Lung (tissue), 12 donors: Measurements from ENCODE around the gene RNF11. TPM values are rescaled to one million over a fixed set of nuclear protein-coding genes. Genes with fewer than 3 reads are reported as not detected.

Experiments
- ATAC-seq: fragments of 200-7000 bp; cut with Tn5 transposase; one replicate; pipeline ENCODE4 v1.9.1; 2020; ENCODE audit warnings: moderate number of reproducible peaks; ENCODE audit not compliant: insufficient read depth, low FRiP score
- DNase-seq, 3 donors: peaks; one replicate each; pipeline ENCODE4 v3.0.0-alpha.2; 2013 to 2017
- H3K27ac ChIP-seq, 2 donors: one replicate each; pipeline ENCODE4 v1.5.1; 2013; ENCODE audit warnings: mild to moderate bottlenecking in 2 of 2, moderate library complexity in 2 of 2, control low read depth in 1 of 2, inconsistent platforms in 1 of 2, low read depth in 1 of 2, low read length in 1 of 2
- H3K27me3 ChIP-seq, 3 donors: one replicate each; pipeline ENCODE4 v1.5.1; 2013; ENCODE audit warnings: low read length in 2 of 3; ENCODE audit not compliant: control insufficient read depth in 3 of 3, insufficient read depth in 3 of 3
- H3K36me3 ChIP-seq, 4 donors: one replicate each; pipeline ENCODE4 v1.5.1; 2013; ENCODE audit warnings: low read length in 4 of 4, mild to moderate bottlenecking in 1 of 4, moderate library complexity in 1 of 4; ENCODE audit not compliant: control insufficient read depth in 4 of 4, insufficient read depth in 4 of 4
- H3K4me1 ChIP-seq, 5 donors: one replicate each; pipeline ENCODE4 v1.5.1; 2013; ENCODE audit warnings: low read length in 5 of 5, mild to moderate bottlenecking in 2 of 5, moderate library complexity in 1 of 5; ENCODE audit not compliant: control insufficient read depth in 5 of 5, insufficient read depth in 5 of 5
- H3K4me3 ChIP-seq: one replicate; pipeline ENCODE4 v1.5.1; 2013; ENCODE audit warnings: mild to moderate bottlenecking, control low read depth, moderate library complexity
- H3K9ac ChIP-seq, 2 donors: one replicate each; pipeline ENCODE4 v1.5.1; 2013; ENCODE audit warnings: low read length in 2 of 2, control low read depth in 1 of 2; ENCODE audit not compliant: insufficient read depth in 1 of 2
- H3K9me3 ChIP-seq, 4 donors: one replicate each; pipeline ENCODE4 v1.5.1; 2013; ENCODE audit warnings: low read length in 3 of 4, mild to moderate bottlenecking in 1 of 4, moderate library complexity in 1 of 4; ENCODE audit not compliant: control insufficient read depth in 4 of 4, insufficient read depth in 3 of 4
- CTCF ChIP-seq: IDR thresholded peaks from 2 replicates; pipeline ENCODE4 v1.5.1; 2012; ENCODE audit warnings: mild to moderate bottlenecking; ENCODE audit errors: control extremely low read depth, extremely low read depth
- WGBS, 2 donors: extraction: QIAGEN DNeasy Blood & Tissue Kit; methylation state at CpG; one replicate each; pipeline ENCODE4 v1.1.7; 2013; 5-methylcytosine and 5-hydroxymethylcytosine counted together
- polyA plus RNA-seq, 2 donors: library from polyadenylated mRNA; stranded (reverse); fragments of 200-250 nt; gene quantifications; one replicate each; pipeline ENCODE4 v1.2.1, GENCODE V29; 2013
- total RNA-seq, 2 donors: library from RNA; depleted of rRNA in 1 of 2; stranded (reverse); fragments of >200 nt in 1 of 2; gene quantifications; one replicate each; pipeline ENCODE4 v1.2.1, GENCODE V29; 2014 to 2021
- donor health status: control.
- donor health status: control.
- donor health status: Bipolar disorder and iron deficiency.
- donor health status: healthy.
- donor health status: DM: yes; HTN: yes; CAD: no.

The RNF11 gene
- total and polyA plus RNA-seq, 4 donors, result 36.6 to 149 (median 71.4) TPM

GRCh38 chr1:51266791-51267190, 30.7 kb downstream of the RNF11 start:
- WGBS, 2 donors, result 98 to 99% methylated on average over 4 of the region's 4 CpGs
- Histone ChIP-seq H3K9ac (no peak overlapping the region), H3K4me3 (no peak overlapping the region), H3K27ac (no peak overlapping the region), H3K4me1 (peaks cover 0 to 38% (median 7%) of the 10 kb centered on the region in 5 donors), H3K27me3 (no peaks in the 10 kb centered on the region), H3K36me3 (peaks cover 2 to 8% (median 5%) of the 10 kb centered on the region in 4 donors), H3K9me3 (no peaks in the 10 kb centered on the region)
- no peak for DNase-seq
- TF ChIP-seq CTCF, result no peak
- no peak for ATAC-seq

GRCh38 chr1:51268634-51269033, 32.6 kb downstream of the RNF11 start:
- Histone ChIP-seq H3K4me1 (peaks cover 0 to 29% (median 4%) of the 10 kb centered on the region in 5 donors), H3K4me3 (no peak overlapping the region), H3K9ac (no peak overlapping the region), H3K9me3 (no peaks in the 10 kb centered on the region), H3K36me3 (peaks cover 4 to 8% (median 6%) of the 10 kb centered on the region in 4 donors), H3K27ac (no peak overlapping the region), H3K27me3 (no peaks in the 10 kb centered on the region)
- ATAC-seq, result no peak
- peak in 1 of 3 donors; percentile 54 for DNase-seq
- 64 to 67% methylated on average over 2 of the region's 2 CpGs for WGBS, 2 donors
- no peak for TF ChIP-seq CTCF

- no peak for DNase-seq
- H3K4me3 ChIP-seq, result no peak overlapping the region
- H3K36me3 ChIP-seq, result peaks cover 4 to 9% (median 9%) of the 10 kb centered on the region in 4 donors
- H3K27ac ChIP-seq, result no peak overlapping the region
- ATAC-seq, result no peak
- H3K4me1 ChIP-seq, result peaks cover 0 to 16% (median 4%) of the 10 kb centered on the region in 5 donors
- H3K27me3 ChIP-seq, result no peaks in the 10 kb centered on the region
- H3K9me3 ChIP-seq, result no peaks in the 10 kb centered on the region
- no peak overlapping the region for H3K9ac ChIP-seq
- TF ChIP-seq CTCF, result no peak
Observed at GRCh38 chr1:51270751-51271150, 34.7 kb downstream of the RNF11 start.

- H3K9ac ChIP-seq, result no peak overlapping the region
- no peaks in the 10 kb centered on the region for H3K27me3 ChIP-seq
- no peaks in the 10 kb centered on the region for H3K9me3 ChIP-seq
- H3K27ac ChIP-seq, result no peak overlapping the region
- H3K36me3 ChIP-seq, result peaks cover 4 to 17% (median 9%) of the 10 kb centered on the region in 4 donors
- H3K4me1 ChIP-seq, result peaks cover 0 to 12% (median 0%) of the 10 kb centered on the region in 5 donors
- no peak overlapping the region for H3K4me3 ChIP-seq
- TF ChIP-seq CTCF, result no peak
- DNase-seq (no peak), ATAC-seq (no peak)
Observed at GRCh38 chr1:51272916-51273315, 36.8 kb downstream of the RNF11 start.
